KOPT-K1 (cell line): ENCODE results near the gene HTRA1.

Source experiments
- H3K27ac ChIP-seq: fragments of 200-600 bp; sonication (generic); 2 replicates; pipeline ENCODE4 v1.5.1; 2016; ENCODE audit warnings: antibody characterized with exemption, mild to moderate bottlenecking, low read depth, low read length; ENCODE audit not compliant: poor library complexity, severe bottlenecking
- H3K36me3 ChIP-seq: fragments of 200-600 bp; sonication (generic); 2 replicates; pipeline ENCODE4 v1.5.1; 2017; ENCODE audit warnings: antibody characterized with exemption, mild to moderate bottlenecking, low read length, moderate library complexity; ENCODE audit not compliant: insufficient read depth
- H3K9me3 ChIP-seq: fragments of 200-600 bp; sonication (generic); 2 replicates; pipeline ENCODE4 v1.5.1; 2017; ENCODE audit warnings: antibody characterized with exemption, low read length, mild to moderate bottlenecking; ENCODE audit not compliant: insufficient read depth, poor library complexity, severe bottlenecking

The HTRA1 gene

DNA sequence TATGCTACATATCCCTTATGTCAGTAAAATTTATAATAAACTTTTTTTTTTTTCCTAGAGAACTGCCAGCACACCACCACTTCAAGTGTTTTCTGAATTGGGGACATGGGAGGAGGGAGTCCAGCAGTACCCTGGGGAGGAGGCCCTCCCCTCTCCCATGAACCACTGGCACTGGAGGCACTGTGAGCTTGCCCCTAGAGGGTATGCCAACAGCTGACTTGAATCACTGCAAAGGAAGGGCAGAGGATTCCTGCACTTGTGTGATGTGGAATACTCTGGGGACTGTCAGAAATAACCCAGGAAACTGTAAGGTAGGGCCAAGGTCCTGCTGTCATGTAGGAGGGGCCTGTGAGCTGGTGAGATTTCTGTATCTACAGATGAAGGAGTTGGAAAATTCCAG, 15.4 kb upstream of the HTRA1 start:
- Histone ChIP-seq H3K27ac (no peak overlapping the region), H3K36me3 (no peaks in the 10 kb centered on the region), H3K9me3 (no peaks in the 10 kb centered on the region)

GRCh38 chr10:122446668-122447423, 14.5 kb upstream of the HTRA1 start:
- Histone ChIP-seq H3K27ac (no peak overlapping the region), H3K9me3 (no peaks in the 10 kb centered on the region), H3K36me3 (no peaks in the 10 kb centered on the region)

DNA sequence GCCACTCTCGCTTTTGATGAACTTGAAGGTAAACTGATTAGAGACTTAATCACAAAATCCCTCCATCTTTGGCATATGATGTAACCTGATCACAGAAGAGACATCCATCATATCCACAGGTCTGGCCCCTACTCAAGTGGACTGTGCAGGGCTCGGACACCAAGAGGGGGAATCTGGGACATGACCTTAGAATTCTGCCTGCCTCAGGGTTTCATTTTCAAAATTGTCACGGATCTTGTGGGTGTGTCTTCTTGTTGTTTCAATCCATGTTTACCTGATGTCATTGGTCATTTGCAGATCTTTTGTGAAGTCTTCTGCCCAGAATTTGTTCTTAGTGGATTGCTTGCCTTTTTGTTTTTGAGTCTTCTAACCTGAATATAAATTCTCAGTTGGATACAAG, 12.8 kb upstream of the HTRA1 start:
- Histone ChIP-seq H3K36me3 (no peaks in the 10 kb centered on the region), H3K27ac (no peak overlapping the region), H3K9me3 (no peaks in the 10 kb centered on the region)

- H3K36me3 ChIP-seq: no peaks in the 10 kb centered on the region
- no peaks in the 10 kb centered on the region for H3K9me3 ChIP-seq
These were observed 12.2 kb upstream of the HTRA1 start for GRCh38 chr10:122449153-122449552.

GRCh38 chr10:122450353-122450990, 10.9 kb upstream of the HTRA1 start:
- H3K9me3 ChIP-seq: no peaks in the 10 kb centered on the region
- H3K27ac ChIP-seq: no peak overlapping the region
- no peaks in the 10 kb centered on the region for H3K36me3 ChIP-seq

More at GRCh38 chr10:122449153-122449552, 12.2 kb upstream of the HTRA1 start:
- no peak overlapping the region for H3K27ac ChIP-seq

- no peaks in the 10 kb centered on the region for H3K9me3 ChIP-seq
- no peaks in the 10 kb centered on the region for H3K36me3 ChIP-seq
- no peak overlapping the region for H3K27ac ChIP-seq
These were observed 7.3 kb upstream of the HTRA1 start for GRCh38 chr10:122454071-122454470.

DNA sequence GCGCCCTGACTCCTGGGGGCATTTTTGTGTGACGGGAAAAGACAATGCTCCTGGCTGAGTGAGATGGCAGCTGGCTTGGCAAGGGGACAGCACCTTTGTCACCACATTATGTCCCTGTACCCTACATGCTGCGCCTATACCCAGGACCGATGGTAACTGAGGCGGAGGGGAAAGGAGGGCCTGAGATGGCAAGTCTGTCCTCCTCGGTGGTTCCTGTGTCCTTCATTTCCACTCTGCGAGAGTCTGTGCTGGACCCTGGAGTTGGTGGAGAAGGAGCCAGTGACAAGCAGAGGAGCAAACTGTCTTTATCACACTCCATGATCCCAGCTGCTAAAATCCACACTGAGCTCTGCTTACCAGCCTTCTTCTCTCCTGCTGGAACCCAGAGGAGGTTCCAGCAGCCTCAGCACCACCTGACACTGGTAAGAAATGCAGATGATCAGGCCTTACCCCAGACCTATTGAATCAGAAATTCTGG, 6.7 kb upstream of the HTRA1 start, which contains the start of gene ARMS2:
Gene ARMS2 (plus strand): TSS at position 51 of the 478 bp plus-strand sequence. CDS start 75 bp downstream, at position 126.
- no peaks in the 10 kb centered on the region for H3K9me3 ChIP-seq
- H3K36me3 ChIP-seq: no peaks in the 10 kb centered on the region
- no peak within 1 kb of the TSS for H3K27ac ChIP-seq

GRCh38 chr10:122455376-122456079, 5.8 kb upstream of the HTRA1 start:
- Histone ChIP-seq H3K27ac (no peak overlapping the region), H3K9me3 (no peaks in the 10 kb centered on the region), H3K36me3 (no peaks in the 10 kb centered on the region)

- Histone ChIP-seq H3K36me3 (no peaks in the 10 kb centered on the region), H3K27ac (no peak overlapping the region), H3K9me3 (no peaks in the 10 kb centered on the region)
These were observed 3.4 kb upstream of the HTRA1 start for GRCh38 chr10:122457934-122458333.

GRCh38 chr10:122458693-122459092, 2.7 kb upstream of the HTRA1 start:
- H3K9me3 ChIP-seq: no peaks in the 10 kb centered on the region
- H3K27ac ChIP-seq: no peak overlapping the region
- H3K36me3 ChIP-seq: no peaks in the 10 kb centered on the region

- H3K9me3 ChIP-seq: no peaks in the 10 kb centered on the region
- no peak overlapping the region for H3K27ac ChIP-seq
- H3K36me3 ChIP-seq: no peaks in the 10 kb centered on the region
These were observed 1.6 kb upstream of the HTRA1 start for GRCh38 chr10:122459561-122460273.

GRCh38 chr10:122460891-122461293, 461 bp upstream of the HTRA1 start:
- no peaks in the 10 kb centered on the region for H3K36me3 ChIP-seq

DNA sequence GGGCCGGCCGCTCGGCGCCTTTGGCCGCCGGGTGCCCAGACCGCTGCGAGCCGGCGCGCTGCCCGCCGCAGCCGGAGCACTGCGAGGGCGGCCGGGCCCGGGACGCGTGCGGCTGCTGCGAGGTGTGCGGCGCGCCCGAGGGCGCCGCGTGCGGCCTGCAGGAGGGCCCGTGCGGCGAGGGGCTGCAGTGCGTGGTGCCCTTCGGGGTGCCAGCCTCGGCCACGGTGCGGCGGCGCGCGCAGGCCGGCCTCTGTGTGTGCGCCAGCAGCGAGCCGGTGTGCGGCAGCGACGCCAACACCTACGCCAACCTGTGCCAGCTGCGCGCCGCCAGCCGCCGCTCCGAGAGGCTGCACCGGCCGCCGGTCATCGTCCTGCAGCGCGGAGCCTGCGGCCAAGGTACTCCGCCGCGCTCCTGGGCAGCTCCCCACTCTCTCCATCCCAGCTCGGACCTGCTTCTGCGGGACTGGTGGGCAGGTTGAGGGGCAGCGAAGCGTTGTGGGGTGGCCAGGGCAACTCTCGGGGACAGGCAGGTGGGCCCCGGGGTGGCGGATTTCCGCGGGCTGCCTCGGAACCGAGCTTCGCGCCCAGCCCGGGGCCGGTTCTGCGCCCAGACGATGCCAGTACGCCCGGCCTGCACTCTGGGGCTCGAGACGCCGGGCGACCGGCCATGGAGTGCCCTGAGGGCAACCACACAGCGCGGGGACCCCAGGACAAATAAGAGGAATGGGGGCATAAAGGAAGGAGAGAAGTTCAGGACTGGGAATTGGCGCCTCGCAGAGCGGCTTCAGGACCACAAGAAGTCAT, 578 bp downstream of the HTRA1 start:
- no peaks in the 10 kb centered on the region for H3K36me3 ChIP-seq
- no peak overlapping the region for H3K27ac ChIP-seq
- no peaks in the 10 kb centered on the region for H3K9me3 ChIP-seq

More at GRCh38 chr10:122460891-122461293, 461 bp upstream of the HTRA1 start:
- H3K9me3 ChIP-seq: no peaks in the 10 kb centered on the region
- H3K27ac ChIP-seq: no peak overlapping the region
